H1 (cell line): ENCODE results near the gene CNBD2. TPM values are rescaled to one million over a fixed set of nuclear protein-coding genes. Genes with fewer than 3 reads are reported as not detected.

Source experiments
- EGR1 ChIP-seq: IDR thresholded peaks from 2 replicates; pipeline ENCODE4 v1.6.1; 2011; ENCODE audit warnings: low read depth, low read length, borderline replicate concordance
- EP300 ChIP-seq, 2 experiments: IDR thresholded peaks; 1 replicate in 1 of 2; 2 replicates in 1 of 2; pipeline ENCODE4 v1.6.1; 2011 to 2012; ENCODE audit warnings: low read depth in 2 of 2, low read length in 2 of 2, mild to moderate bottlenecking in 2 of 2, borderline replicate concordance in 1 of 2, inconsistent platforms in 1 of 2, moderate library complexity in 1 of 2
- EZH2 ChIP-seq: fragments of 200-600 bp; sonication (generic); IDR thresholded peaks from 2 replicates; pipeline ENCODE4 v1.7.1; 2012; ENCODE audit warnings: low read depth, mild to moderate bottlenecking, moderate library complexity, low read length, inconsistent platforms; ENCODE audit not compliant: severe bottlenecking
- GABPA ChIP-seq: IDR thresholded peaks from 2 replicates; pipeline ENCODE4 v1.6.1; 2011; ENCODE audit warnings: mild to moderate bottlenecking, low read length, moderate library complexity, borderline replicate concordance; ENCODE audit not compliant: insufficient read depth
- HDAC2 ChIP-seq, 2 experiments: fragments of 300-600 bp in 1 of 2; sonication (generic) in 1 of 2; IDR thresholded peaks; 2 replicates each; pipeline ENCODE4 v1.6.1; 2011 to 2012; ENCODE audit warnings: low read depth in 2 of 2, low read length in 2 of 2, mild to moderate bottlenecking in 2 of 2, moderate library complexity in 2 of 2, borderline replicate concordance in 1 of 2, inconsistent platforms in 1 of 2
- KDM4A ChIP-seq: IDR thresholded peaks from one replicate; pipeline ENCODE4 v1.7.1; 2012; ENCODE audit warnings: low read depth, mild to moderate bottlenecking, moderate library complexity, low read length, inconsistent platforms; ENCODE audit not compliant: severe bottlenecking
- KDM5A ChIP-seq: fragments of 200-600 bp; IDR thresholded peaks from 2 replicates; pipeline ENCODE4 v1.7.1; 2012; ENCODE audit warnings: mild to moderate bottlenecking, low read length, inconsistent platforms, mixed read lengths
- POLR2A ChIP-seq, 2 experiments: IDR thresholded peaks; 1 replicate in 1 of 2; 2 replicates in 1 of 2; pipeline ENCODE4 v1.6.1; 2011; ENCODE audit warnings: low read depth in 2 of 2, low read length in 2 of 2, mild to moderate bottlenecking in 2 of 2; ENCODE audit errors: control extremely low read depth in 1 of 2
- RBBP5 ChIP-seq: IDR thresholded peaks from 2 replicates; pipeline ENCODE4 v1.7.1; 2012; ENCODE audit warnings: low read depth, mild to moderate bottlenecking, inconsistent platforms, low read length, moderate library complexity, borderline replicate concordance
- RFX5 ChIP-seq: IDR thresholded peaks from 2 replicates; pipeline ENCODE4 v1.6.1; 2011; ENCODE audit warnings: low read depth, low read length, improper control_type of control experiment, borderline replicate concordance
- SP1 ChIP-seq: IDR thresholded peaks from 2 replicates; pipeline ENCODE4 v1.6.1; 2011; ENCODE audit warnings: low read depth, low read length
- SRF ChIP-seq: IDR thresholded peaks from 2 replicates; pipeline ENCODE4 v1.6.1; 2011; ENCODE audit warnings: mild to moderate bottlenecking, low read depth, low read length, moderate library complexity
- TAF1 ChIP-seq: IDR thresholded peaks from 2 replicates; pipeline ENCODE4 v1.6.1; 2011; ENCODE audit warnings: mild to moderate bottlenecking, low read depth, low read length
- TEAD4 ChIP-seq: IDR thresholded peaks from 2 replicates; pipeline ENCODE4 v1.6.1; 2012; ENCODE audit warnings: low read depth, low read length, inconsistent platforms, mixed read lengths
- polyA plus RNA-seq, 7 experiments: library from polyadenylated mRNA; depleted of rRNA in 3 of 7; stranded (reverse) in 5 of 7; unstranded in 2 of 7; fragments of >200 nt in 5 of 7; fragments of 200-250 nt in 2 of 7; gene quantifications; 1 replicate in 5 of 7; 2 replicates in 1 of 7; 4 replicates in 1 of 7; pipeline versions ENCODE4 v1.2.1 to v1.2.3, GENCODE V29; 2011 to 2013; ENCODE audit warnings: missing spikeins in 2 of 7, mixed read lengths in 2 of 7
- total RNA-seq: library from RNA; stranded (reverse); fragmentation: NEBNext Ultra II Directional; extraction: Animal tissue kit (Norgen Biotek cat#: 25700); gene quantifications from 2 replicates; pipeline ENCODE4 v1.2.1, GENCODE V29; 2021

The CNBD2 gene
- total and polyA plus RNA-seq, 2 of the 8 experiments (the other 6 are each of a cell fraction or from before 2014, with no cell fraction given), result 2.6 to 4.5 TPM

DNA sequence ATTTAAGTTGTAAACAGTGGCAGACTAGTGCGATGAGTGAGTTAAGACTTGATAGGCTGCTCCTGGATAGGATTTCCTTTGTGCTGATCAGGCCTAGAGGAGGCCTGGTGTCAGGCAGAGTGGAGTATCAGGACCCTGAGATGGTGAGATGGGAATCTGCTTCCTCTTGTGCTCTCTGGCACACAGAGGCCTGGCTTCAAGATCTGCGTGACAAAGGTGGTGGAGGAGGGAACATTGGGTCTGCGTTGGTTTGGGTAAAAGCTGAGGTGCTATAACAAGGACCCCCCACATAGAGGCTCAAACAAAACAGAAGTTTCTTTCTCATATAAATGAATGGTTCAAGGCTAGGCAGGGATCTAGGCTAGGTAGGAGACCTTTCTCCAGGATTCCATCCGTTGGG, 34.3 kb upstream of the CNBD2 start (continued):
- TF ChIP-seq KDM4A, result no peak
- TF ChIP-seq SRF, result no peak
- TF ChIP-seq EP300 (IDR thresholded peaks at IDR 0.05; ENCODE audit: borderline replicate concordance in 1 of 2, low read depth in 2 of 2, low read length in 2 of 2), result no peak
- no peak for TF ChIP-seq RFX5
- TF ChIP-seq SP1, result no peak
- peak; percentile 26; the same call in 1 of the 2 replicates for TF ChIP-seq TAF1
- no peak for TF ChIP-seq KDM5A
- no peak for TF ChIP-seq GABPA
- TF ChIP-seq HDAC2 (IDR thresholded peaks at IDR 0.05; ENCODE audit: borderline replicate concordance in 1 of 2, low read depth in 2 of 2, low read length in 2 of 2), result no peak
- no peak for TF ChIP-seq RBBP5
- TF ChIP-seq EZH2, result no peak
- TF ChIP-seq POLR2A (IDR thresholded peaks at IDR 0.05; ENCODE audit: control extremely low read depth in 1 of 2, low read depth in 2 of 2, low read length in 2 of 2), result peak in 1 of 2 experiments; percentile 25; a peak in 1 of 3 replicates
- no peak for TF ChIP-seq TEAD4
- no peak for TF ChIP-seq EGR1
- TF ChIP-seq, all 59 proteins: peak for 4
